ENCODE measurements around the gene ZNF576. TPM values are rescaled to one million over a fixed set of nuclear protein-coding genes. Genes with fewer than 3 reads are reported as not detected.

Gene ZNF576
- total and polyA plus RNA-seq, 2 of the 4 experiments (the other 2 are of a cell fraction) = 13.8 to 19.5 TPM

DNA sequence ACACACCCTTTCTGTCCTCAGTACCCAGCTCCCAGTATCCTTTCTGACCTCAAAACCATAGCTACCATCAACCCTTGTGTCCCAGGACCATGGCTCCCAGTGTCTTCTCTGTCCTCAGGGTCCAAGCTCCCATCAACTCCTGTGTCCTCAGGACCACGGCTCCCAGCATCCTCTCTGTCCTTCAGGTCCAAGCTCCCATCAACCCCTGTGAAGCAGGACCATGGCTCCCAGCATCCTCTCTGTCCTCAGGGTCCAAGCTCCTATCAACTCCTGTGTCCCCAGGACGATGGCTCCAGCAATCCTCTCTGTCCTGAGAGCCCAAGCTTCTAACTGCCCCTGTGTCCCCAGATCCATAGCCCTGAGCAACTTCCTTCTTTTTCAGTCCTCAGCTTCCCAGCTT is 44.9 kb downstream of the ZNF576 start:
- in situ Hi-C loops (cut with MboI; ENCODE audit: low sequenced_read_pairs) (no loop called here), dilution Hi-C loops (cut with HindIII; ENCODE audit: low sequenced_read_pairs, unreplicated experiment) (no loop called here), intact Hi-C loops (cut with micrococcal nuclease) (no loop called here)
- TF ChIP-seq CHD1 (IDR thresholded peaks at IDR 0.05; ENCODE audit: low read depth, low read length) (no peak), RAD21 (IDR thresholded peaks at IDR 0.05; ENCODE audit: low read length) (no peak), NFE2L2 (IDR thresholded peaks at IDR 0.05; ENCODE audit: low read depth, low read length) (no peak), MXI1 (IDR thresholded peaks at IDR 0.05; ENCODE audit: borderline replicate concordance, low read depth, low read length) (no peak), RCOR1 (IDR thresholded peaks at IDR 0.05; ENCODE audit: insufficient replicate concordance, low read length) (no peak), BHLHE40 (IDR thresholded peaks at IDR 0.05; ENCODE audit: low read depth, low read length) (no peak), SMC3 (IDR thresholded peaks at IDR 0.05; ENCODE audit: low read depth, low read length) (no peak), CEBPB (IDR thresholded peaks at IDR 0.05; ENCODE audit: low read depth, low read length) (no peak), RFX5 (IDR thresholded peaks at IDR 0.05; ENCODE audit: low read depth, low read length) (no peak), MAFK (IDR thresholded peaks at IDR 0.05; ENCODE audit: low read depth, low read length) (no peak), MAZ (IDR thresholded peaks at IDR 0.05; ENCODE audit: borderline replicate concordance, low read depth, low read length) (no peak), FOS (IDR thresholded peaks at IDR 0.05; ENCODE audit: low read depth, low read length) (no peak), POLR2A (IDR thresholded peaks at IDR 0.05; ENCODE audit: low read depth, low read length) (no peak)
- TF ChIP-seq, protein P1, sequence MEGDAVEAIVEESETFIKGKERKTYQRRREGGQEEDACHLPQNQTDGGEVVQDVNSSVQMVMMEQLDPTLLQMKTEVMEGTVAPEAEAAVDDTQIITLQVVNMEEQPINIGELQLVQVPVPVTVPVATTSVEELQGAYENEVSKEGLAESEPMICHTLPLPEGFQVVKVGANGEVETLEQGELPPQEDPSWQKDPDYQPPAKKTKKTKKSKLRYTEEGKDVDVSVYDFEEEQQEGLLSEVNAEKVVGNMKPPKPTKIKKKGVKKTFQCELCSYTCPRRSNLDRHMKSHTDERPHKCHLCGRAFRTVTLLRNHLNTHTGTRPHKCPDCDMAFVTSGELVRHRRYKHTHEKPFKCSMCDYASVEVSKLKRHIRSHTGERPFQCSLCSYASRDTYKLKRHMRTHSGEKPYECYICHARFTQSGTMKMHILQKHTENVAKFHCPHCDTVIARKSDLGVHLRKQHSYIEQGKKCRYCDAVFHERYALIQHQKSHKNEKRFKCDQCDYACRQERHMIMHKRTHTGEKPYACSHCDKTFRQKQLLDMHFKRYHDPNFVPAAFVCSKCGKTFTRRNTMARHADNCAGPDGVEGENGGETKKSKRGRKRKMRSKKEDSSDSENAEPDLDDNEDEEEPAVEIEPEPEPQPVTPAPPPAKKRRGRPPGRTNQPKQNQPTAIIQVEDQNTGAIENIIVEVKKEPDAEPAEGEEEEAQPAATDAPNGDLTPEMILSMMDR (conservative IDR thresholded peaks at IDR 0.05; ENCODE audit: low read depth, low read length) = no peak
- TF ChIP-seq, protein P2, sequence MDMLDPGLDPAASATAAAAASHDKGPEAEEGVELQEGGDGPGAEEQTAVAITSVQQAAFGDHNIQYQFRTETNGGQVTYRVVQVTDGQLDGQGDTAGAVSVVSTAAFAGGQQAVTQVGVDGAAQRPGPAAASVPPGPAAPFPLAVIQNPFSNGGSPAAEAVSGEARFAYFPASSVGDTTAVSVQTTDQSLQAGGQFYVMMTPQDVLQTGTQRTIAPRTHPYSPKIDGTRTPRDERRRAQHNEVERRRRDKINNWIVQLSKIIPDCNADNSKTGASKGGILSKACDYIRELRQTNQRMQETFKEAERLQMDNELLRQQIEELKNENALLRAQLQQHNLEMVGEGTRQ (IDR thresholded peaks at IDR 0.05; ENCODE audit: low read depth, low read length) = no peak
- TF ChIP-seq, protein P3, sequence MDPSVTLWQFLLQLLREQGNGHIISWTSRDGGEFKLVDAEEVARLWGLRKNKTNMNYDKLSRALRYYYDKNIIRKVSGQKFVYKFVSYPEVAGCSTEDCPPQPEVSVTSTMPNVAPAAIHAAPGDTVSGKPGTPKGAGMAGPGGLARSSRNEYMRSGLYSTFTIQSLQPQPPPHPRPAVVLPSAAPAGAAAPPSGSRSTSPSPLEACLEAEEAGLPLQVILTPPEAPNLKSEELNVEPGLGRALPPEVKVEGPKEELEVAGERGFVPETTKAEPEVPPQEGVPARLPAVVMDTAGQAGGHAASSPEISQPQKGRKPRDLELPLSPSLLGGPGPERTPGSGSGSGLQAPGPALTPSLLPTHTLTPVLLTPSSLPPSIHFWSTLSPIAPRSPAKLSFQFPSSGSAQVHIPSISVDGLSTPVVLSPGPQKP (IDR thresholded peaks at IDR 0.05; ENCODE audit: borderline replicate concordance, low read depth, low read length) = no peak
- no peak overlapping the region for H2AK9ac ChIP-seq (replicated peaks; ENCODE audit: low read depth, low read length, poor library complexity)
- H2BK15ac ChIP-seq (ENCODE audit: low read depth, low read length) = no peak overlapping the region
- ChIA-PET CTCF (no interaction called here), POLR2A (ENCODE audit: unreplicated experiment) (no interaction called here)
- H4K5ac ChIP-seq (ENCODE audit: low read depth, low read length) = no peak overlapping the region
- no peak overlapping the region for H3K4me2 ChIP-seq (ENCODE audit: low read depth, low read length)
- H2BK5ac ChIP-seq (ENCODE audit: low read depth, low read length, poor library complexity, severe bottlenecking) = no peak overlapping the region
- H3K27ac ChIP-seq (ENCODE audit: insufficient read depth, low read length) = no peak overlapping the region
- BruUV-seq (replicated peaks) = no TSS peak
- H3K79me1 ChIP-seq (ENCODE audit: low read depth in 1 of 2, low read length in 2 of 2) = no peaks in the 10 kb centered on the region
- DNase-seq (no peak), ATAC-seq (ENCODE audit: low read depth) (no peak)
- 0 out of 2 replicates have a peak, but pooled peaks cover 2% of the 10 kb centered on the region for H3K36me3 ChIP-seq (ENCODE audit: control insufficient read depth, insufficient read depth, low read length)
- H3K4me3 ChIP-seq (ENCODE audit: insufficient read depth, low read depth, low read length) = no peak overlapping the region
- no peak overlapping the region for H3K23ac ChIP-seq (ENCODE audit: low read depth, low read length)
- H3K4ac ChIP-seq (ENCODE audit: low read depth, low read length) = no peak overlapping the region
- no peak overlapping the region for H2BK20ac ChIP-seq (ENCODE audit: low read depth, low read length)
- H4K91ac ChIP-seq (ENCODE audit: insufficient read depth, low read depth, low read length) = no peak overlapping the region
- WGBS, 2 experiments (ENCODE audit: extremely low coverage in 2 of 2, insufficient read length in 1 of 2) = no CpG with 5 or more reads among the region's 2 CpGs
- H3K27me3 ChIP-seq (ENCODE audit: control insufficient read depth, insufficient read depth, low read length) = peaks cover 33% of the 10 kb centered on the region
- no peaks in the 10 kb centered on the region for H3K9me3 ChIP-seq (ENCODE audit: control insufficient read depth, insufficient read depth, low read length)
- H3K4me1 ChIP-seq (ENCODE audit: control insufficient read depth, insufficient read depth, low read length) = peaks cover 5% of the 10 kb centered on the region
- no peak overlapping the region for H3K14ac ChIP-seq (replicated peaks; ENCODE audit: low read depth, low read length)
- H3K56ac ChIP-seq (ENCODE audit: extremely low read depth, insufficient read depth, low read length) = no peak overlapping the region
- H2AK5ac ChIP-seq (ENCODE audit: low read depth, low read length) = no peak overlapping the region
- no peak overlapping the region for H2BK120ac ChIP-seq (ENCODE audit: low read depth, low read length)
- H4K8ac ChIP-seq (ENCODE audit: low read depth in 2 of 2, low read length in 2 of 2) = no peak overlapping the region
- no peaks in the 10 kb centered on the region for H4K20me1 ChIP-seq (ENCODE audit: insufficient read depth, low read length)
- H3K9me1 ChIP-seq (ENCODE audit: insufficient read depth, low read length) = no peaks in the 10 kb centered on the region
- H3K9ac ChIP-seq (ENCODE audit: low read depth, low read length) = no peak overlapping the region
- no peak overlapping the region for H2AFZ ChIP-seq (replicated peaks; ENCODE audit: low read length, poor library complexity)
- H3K18ac ChIP-seq (ENCODE audit: low read depth, low read length) = no peak overlapping the region

All from IMR-90 (cell line).